ENCODE measurements around the gene RBMS3. TPM values are rescaled to one million over a fixed set of nuclear protein-coding genes. Genes with fewer than 3 reads are reported as not detected.

RBMS3 gene
- total and polyA plus RNA-seq, 2 of the 13 experiments (the other 11 are each of a cell fraction or from before 2014, with no cell fraction given) = not detected

DNA sequence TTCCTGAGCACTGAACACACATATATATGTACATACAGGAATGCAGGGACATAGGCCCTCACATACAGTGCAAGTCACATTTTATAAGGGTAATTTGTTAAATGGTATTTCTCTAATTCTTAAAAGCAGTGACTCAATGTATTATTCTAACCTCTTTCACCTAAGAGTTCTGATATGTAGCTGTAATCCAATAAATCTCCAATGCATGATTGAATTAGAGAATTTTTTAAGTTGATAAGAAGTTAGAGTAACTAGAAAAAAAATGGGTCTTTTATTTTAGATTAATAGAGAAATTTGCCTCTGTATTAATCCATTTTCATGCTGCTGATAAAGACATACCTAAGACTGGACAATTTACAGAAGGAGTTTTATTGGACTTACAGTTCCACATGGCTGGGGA lies 98.2 kb downstream of the RBMS3 start:
- ChIA-PET POLR2A (no interaction called here), CTCF (ENCODE audit: low intra/inter-chr PET ratio, low total read pairs) (no interaction called here)
- DNase-seq (ENCODE audit: low spot score) (no peak), FAIRE-seq (no peak), ATAC-seq (no peak)
- no peaks in the 10 kb centered on the region for H3K36me3 ChIP-seq (replicated peaks in 1 of 2; ENCODE audit: control insufficient read depth in 1 of 2, insufficient read depth in 2 of 2, low read length in 2 of 2)
- H3K9me3 ChIP-seq (ENCODE audit: low read length) = no peaks in the 10 kb centered on the region
- no peak overlapping the region for H3K27ac ChIP-seq (ENCODE audit: extremely low read length, insufficient read depth, low read length)
- H3K79me2 ChIP-seq (ENCODE audit: insufficient read depth, low read length) = no peaks in the 10 kb centered on the region
- H3K4me3 ChIP-seq (replicated peaks in 1 of 3; ENCODE audit: insufficient read depth in 1 of 3, low read depth in 2 of 3, low read length in 3 of 3) = no peak overlapping the region
- no peaks in the 10 kb centered on the region for H4K20me1 ChIP-seq (ENCODE audit: insufficient read depth, low read length)
- TF ChIP-seq HNRNPK (IDR thresholded peaks at IDR 0.05; ENCODE audit: low read depth, low read length, poor library complexity, severe bottlenecking) (no peak), CSRNP1 (CRISPR knock-in tag; IDR thresholded peaks at IDR 0.05) (no peak)
- no peaks in the 10 kb centered on the region for H3K4me1 ChIP-seq (ENCODE audit: insufficient read depth, low read length)
- BruUV-seq (replicated peaks) = no TSS peak
- intact Hi-C loops (cut with micrococcal nuclease; ENCODE audit: unreplicated experiment) = no loop called here
- no peaks in the 10 kb centered on the region for H3K27me3 ChIP-seq (ENCODE audit: control insufficient read depth in 1 of 2, insufficient read depth in 2 of 2, low read length in 2 of 2)
- in situ Hi-C loops (cut with HindIII; ENCODE audit: extremely low pct_ligation_motif_present, low pct_unique_long_range_greater_than_20kb) = no loop called here
- no peak overlapping the region for H3K9ac ChIP-seq (ENCODE audit: insufficient read depth, low read depth, low read length)
- no peak overlapping the region for H3K4me2 ChIP-seq (ENCODE audit: low read depth, low read length)
- H2AFZ ChIP-seq (ENCODE audit: low read length) = no peak overlapping the region

- ATAC-seq (no peak), DNase-seq (ENCODE audit: low spot score) (no peak), FAIRE-seq (no peak)
- 3% methylated on average over 1 of the region's 1 CpG for WGBS (ENCODE audit: low lambda C conversion rate)
- H3K9ac ChIP-seq (ENCODE audit: insufficient read depth, low read depth, low read length) = no peak overlapping the region
- no peaks in the 10 kb centered on the region for H3K4me1 ChIP-seq (ENCODE audit: insufficient read depth, low read length)
- no peaks in the 10 kb centered on the region for H3K36me3 ChIP-seq (replicated peaks in 1 of 2; ENCODE audit: control insufficient read depth in 1 of 2, insufficient read depth in 2 of 2, low read length in 2 of 2)
- H4K20me1 ChIP-seq (ENCODE audit: insufficient read depth, low read length) = no peaks in the 10 kb centered on the region
- no peaks in the 10 kb centered on the region for H3K27me3 ChIP-seq (ENCODE audit: control insufficient read depth in 1 of 2, insufficient read depth in 2 of 2, low read length in 2 of 2)
- POLR2A ChIA-PET = no interaction called here
- H2AFZ ChIP-seq (ENCODE audit: low read length) = no peak overlapping the region
- BruUV-seq (replicated peaks) = no TSS peak
- no peak overlapping the region for H3K4me3 ChIP-seq (replicated peaks in 1 of 3; ENCODE audit: insufficient read depth in 1 of 3, low read depth in 2 of 3, low read length in 3 of 3)
- H3K79me2 ChIP-seq (ENCODE audit: insufficient read depth, low read length) = no peaks in the 10 kb centered on the region
- CTCF ChIA-PET (ENCODE audit: low intra/inter-chr PET ratio, low total read pairs) = no interaction called here
- in situ Hi-C loops (cut with HindIII; ENCODE audit: extremely low pct_ligation_motif_present, low pct_unique_long_range_greater_than_20kb) = no loop called here
- H3K27ac ChIP-seq (ENCODE audit: extremely low read length, insufficient read depth, low read length) = no peak overlapping the region
- no peak for TF ChIP-seq NFYB (CRISPR knock-in tag; IDR thresholded peaks at IDR 0.05)
- no peak overlapping the region for H3K4me2 ChIP-seq (ENCODE audit: low read depth, low read length)
- intact Hi-C loops (cut with micrococcal nuclease; ENCODE audit: unreplicated experiment) = no loop called here
- H3K9me3 ChIP-seq (ENCODE audit: low read length) = no peaks in the 10 kb centered on the region
Observed at GRCh38 chr3:29381595-29381994, 100.7 kb downstream of the RBMS3 start.
